GM10847 (cell line): Measurements from ENCODE around the gene KATNB1.

ENCODE experiments used
- POLR2A ChIP-seq: IDR thresholded peaks from 2 replicates; pipeline ENCODE4 v1.6.1; 2011; ENCODE audit not compliant: insufficient read length; ENCODE audit errors: extremely low read depth

KATNB1 gene

DNA sequence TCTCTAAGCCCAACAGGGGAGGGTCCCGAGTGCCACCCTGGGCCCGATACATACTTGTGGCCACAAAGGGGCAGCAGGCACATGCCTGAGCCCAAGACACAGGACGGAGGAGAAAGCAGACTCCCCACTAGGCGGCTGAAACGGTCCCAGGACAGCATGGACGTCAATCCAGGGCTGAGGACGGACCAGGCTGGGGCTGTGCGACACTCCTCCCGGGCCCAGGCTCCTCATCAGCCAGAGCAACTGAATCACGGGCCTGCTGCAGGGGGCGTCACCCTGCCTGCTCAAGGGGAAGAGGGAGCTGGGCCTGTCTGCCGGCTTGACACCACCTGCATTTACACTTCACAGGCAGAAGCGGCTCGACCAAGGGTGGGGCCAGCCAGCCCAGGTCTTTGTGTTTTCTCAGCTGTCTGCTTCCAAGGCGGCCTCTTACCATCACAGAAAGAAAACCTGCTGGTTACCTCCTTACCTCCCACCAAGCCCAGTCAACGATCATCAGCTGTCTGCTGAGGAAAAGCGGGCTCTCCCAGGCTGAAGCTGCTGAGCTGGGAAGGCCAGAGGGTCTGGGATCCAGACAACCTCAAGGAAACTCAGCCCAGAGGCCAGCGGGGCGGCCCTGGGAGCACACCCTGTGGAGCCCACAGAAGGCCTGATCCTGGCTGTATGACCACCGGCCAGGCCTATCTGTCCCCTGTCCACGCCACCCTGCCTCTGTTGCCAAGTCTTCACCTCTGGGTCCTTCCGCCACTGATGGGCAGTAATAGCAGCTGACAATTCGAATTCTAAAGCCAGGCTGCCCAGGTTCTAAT is 40.3 kb downstream of the KATNB1 start:
- TF ChIP-seq POLR2A: no peak

DNA sequence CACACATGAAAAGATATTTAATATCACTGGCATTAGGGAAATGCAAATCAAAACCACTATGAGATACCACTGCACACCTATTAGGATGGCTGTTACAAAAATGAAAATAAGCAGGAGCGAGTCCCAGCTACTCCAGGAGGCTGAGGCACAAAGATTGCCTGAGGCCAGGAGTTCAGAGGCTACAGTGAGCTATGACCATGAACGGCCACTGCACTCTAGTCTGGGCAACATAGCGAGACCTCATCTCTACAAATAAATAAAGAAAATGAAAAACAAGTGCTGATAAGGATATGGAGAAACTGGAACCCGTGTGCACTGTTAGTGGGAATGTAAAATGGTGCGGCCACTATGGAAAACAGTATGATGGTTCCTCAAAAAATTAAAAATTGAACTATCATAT is 43.1 kb downstream of the KATNB1 start:
- no peak for TF ChIP-seq POLR2A

DNA sequence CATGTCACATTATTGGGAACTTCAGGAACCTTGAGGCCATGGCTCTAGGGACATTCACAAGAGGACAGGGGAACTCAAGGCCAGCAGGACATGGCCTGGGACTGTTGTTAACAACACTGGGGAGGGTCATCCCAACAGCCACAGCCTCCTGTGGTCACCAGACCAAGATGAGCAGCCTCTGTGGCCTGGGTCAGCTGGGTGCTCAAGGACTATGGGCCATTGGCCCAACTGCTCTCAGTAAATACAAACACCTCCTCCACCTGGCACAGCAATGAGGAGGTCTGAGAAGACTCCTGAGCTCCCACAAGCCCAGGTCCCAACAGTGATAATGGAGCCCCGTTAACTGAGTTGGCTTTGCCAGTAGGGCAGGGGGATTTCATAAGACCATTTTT is 45.8 kb downstream of the KATNB1 start:
- no peak for TF ChIP-seq POLR2A

DNA sequence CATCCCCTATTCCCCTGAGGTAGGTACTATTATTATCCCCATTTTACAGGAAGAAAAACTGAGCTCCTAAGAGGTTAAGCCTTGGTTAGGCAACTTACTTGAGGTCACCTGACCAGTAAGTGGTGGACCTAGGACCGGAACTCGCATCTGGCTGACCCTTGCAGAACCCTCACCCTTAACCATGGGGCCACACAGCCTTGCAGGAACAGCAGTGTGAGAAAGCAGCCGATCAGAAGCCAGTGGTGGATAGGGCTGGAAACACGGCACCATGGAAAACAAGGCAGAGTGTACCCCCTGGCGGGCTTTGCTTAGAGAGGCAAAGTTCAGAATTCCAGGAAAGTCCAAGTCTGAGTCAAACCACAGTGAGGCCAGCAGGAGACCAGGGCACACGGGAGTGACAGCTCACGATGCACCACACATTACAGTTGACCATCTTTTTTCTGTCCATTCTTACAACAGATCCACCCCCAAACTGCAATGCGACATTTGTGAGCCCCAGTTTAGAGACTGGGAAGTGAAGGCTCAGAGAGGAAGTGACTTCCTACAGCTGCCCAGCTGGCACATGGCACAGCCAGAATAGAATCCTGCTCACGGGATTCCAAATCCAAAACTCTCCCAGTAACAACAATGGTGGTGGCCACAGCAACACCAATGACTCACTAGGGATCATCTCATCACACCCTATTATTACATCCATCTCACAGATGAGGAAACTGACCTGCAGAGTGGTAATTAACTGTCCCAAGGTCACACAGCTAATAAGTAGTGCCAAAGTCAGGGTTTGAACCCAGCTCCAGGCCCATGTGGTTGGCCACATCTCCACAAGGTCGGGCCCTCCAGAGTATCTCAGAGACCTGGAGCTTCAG is 46.4 kb downstream of the KATNB1 start:
- no peak for TF ChIP-seq POLR2A

DNA sequence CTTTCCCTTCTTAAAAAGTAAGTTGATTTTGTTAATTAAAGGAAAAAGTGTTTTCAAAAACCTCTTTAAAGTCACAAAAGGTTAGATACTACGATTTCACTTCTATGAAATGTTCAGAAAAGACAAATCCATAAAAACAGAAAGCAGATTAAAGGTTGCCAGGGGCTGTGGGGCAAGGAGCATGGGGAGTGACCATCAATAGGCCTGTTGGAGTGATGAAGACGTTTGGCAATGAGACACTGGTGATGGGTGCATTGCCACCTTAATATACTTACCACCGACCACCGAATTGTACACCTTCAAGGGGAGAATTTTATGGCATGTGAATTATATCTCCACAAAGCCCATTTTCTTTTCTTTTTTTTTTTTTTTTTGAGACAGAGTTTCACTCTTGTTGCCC is 47.5 kb downstream of the KATNB1 start:
- no peak for TF ChIP-seq POLR2A

DNA sequence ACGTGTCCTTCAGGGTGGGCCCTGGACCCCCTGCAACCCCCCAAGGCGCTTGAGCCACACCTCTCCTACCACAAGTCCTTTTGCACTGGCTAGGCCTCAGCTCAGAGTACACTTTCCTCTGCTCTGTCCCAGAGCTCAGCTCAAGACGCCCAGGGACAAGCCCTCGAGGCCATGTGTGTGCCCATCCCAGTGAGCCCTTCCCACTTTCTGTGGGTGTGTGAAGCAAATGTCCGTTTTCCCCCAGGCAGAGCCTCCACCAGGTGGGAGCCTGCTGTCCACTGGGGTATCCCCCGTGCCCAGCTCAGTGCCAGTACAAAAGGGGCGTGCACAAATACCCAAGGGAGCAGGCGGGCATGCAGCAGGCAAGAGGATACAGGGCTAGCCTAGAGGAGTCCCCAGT is 48.3 kb downstream of the KATNB1 start:
- no peak for TF ChIP-seq POLR2A

DNA sequence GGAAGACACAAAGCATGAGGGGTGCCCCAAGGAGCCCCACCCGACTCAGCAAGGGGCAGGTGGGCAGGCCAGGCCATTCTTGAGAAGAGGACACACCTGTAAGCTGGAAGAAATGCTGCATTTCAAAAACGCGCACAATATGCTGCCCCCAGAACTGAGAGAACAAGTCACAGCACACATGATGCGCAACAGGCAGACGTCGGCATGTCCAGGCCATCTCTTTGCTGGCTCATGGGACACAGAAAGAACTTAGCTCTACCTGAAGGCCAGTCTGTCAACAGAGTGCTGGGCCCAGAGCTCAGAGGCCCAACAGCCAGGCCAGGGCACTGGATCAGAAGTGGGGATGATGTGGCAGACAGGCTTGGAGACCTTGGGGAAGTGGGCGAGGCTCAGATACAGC is 48.8 kb downstream of the KATNB1 start:
- TF ChIP-seq POLR2A: no peak

DNA sequence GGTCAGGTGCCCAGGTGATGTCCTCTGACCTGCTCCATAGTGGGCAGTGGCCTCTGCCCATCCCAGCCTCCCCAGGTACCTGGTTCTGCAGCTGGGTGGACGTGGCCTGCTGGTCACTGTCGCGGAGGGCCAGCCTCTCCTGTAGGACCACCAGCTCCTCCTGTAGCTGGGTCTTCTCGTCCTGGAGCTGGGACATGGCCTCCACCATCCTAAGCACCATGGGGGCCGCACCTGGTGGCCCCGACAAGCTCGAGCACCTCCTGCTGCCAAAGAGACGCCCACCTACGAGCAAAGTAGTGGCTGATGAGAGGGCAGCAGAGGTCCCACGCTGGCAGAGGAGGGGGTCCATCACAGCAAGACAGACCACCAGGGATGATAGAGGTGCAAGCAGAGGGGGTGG is 49.8 kb downstream of the KATNB1 start:
- no peak for TF ChIP-seq POLR2A

DNA sequence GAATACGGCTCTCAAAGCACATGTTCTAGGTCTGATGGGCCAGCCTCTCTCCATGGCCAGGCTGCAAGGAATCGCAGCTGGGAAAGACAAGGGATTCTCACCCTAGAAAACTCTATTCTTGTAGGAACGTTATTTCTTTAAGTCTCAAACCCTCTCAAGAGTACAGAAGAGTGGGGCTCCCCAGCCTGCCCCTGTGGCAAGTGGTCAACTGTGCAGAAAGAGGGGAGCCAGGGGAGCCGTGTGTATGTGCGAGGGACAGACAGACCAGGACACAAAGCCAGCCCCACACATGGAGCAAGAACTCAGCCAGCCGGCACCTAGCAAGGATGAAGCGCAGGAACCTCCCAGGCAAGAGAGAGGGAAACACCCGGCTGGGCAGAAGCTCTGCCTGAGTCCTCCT is 50.4 kb downstream of the KATNB1 start:
- TF ChIP-seq POLR2A: no peak

DNA sequence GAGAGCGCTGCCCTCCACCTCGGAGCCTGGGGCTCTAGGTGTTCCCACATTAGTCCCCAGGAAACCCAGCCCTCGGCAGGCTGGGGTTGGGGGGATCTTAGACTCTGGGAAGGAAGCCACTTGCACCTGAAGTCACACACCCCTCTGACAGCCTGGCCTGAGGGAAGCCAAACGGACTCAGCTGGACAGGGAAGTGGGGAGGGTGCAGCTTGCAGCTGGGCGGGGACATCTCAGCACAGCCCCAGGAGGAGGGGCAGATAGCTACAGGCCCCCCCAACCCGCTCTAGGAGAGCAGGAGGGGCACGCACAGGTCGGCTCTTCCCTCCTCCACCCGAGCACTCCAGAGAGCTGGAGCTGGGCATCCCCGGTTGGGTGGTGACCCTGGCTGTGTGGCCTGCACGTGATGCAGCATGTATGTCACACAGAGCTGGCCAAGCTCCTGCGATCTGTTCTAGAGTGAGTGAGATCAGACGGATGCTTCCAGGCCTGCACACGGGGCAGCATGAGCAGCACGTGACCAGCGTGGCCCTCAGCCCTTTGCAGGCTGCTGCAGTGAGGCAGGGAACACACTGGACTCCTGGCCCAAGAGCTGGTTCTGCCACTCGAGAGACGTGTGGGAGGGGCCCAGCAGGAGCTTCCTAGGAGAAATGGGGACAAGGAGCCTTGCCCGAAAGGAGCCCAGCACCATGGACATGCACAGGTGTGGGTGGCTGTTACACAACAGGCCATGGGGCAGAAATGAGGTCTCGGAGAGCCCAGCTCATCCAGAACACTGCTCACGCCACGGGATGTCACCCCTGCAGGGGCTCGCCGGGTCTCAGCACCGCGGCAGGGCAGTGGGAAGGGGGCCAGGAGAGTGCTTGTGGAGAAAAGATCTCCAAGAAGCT is 51.3 kb downstream of the KATNB1 start:
- no peak for TF ChIP-seq POLR2A

DNA sequence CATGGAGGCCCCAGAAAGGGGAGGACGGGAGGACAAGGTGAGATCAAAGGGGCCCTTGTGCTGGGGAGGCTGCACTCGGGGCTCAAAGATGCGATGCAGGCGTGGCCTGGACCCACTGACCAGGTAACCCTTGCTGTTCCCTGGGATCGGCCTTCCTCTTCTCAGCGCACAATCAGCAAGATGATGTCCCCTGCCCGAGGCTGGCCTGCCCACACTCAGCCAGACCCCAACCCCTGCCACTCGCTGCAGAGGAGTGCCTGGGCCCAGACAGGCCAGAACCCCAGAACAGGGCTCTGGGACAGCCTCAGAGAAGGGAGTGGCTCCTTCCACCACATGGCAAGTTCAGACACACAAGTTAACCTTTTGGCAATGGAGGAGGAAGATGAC is 51.9 kb downstream of the KATNB1 start:
- TF ChIP-seq POLR2A: no peak

DNA sequence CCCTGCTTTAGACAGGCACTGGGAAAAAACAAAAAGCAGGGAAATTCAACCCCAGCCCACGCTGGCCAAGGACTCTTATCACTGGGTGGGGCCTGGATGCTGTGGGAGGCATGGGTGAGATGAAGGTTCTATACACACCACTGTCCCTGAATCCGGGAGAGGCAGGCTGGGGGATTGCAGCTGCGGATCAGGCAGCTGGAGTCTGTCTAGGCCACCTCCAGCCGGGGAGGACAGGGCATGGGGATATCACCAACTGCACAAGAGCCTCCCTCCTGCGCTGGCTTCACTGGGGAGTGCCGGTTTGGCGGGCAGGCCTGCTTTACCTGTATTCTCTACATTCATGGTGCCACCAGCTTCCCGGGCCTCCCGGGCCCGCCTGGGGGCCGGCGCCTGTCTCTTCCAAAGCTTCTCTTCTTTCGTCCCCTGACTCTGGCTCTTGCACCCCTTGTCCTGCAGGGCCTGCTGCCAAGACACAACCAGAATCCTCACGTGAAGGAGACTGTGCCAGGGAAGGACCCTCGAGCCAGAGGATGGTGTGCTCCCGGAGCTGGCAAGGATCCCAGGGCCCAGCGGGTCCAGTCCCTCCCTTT is 52.8 kb downstream of the KATNB1 start:
- no peak for TF ChIP-seq POLR2A

DNA sequence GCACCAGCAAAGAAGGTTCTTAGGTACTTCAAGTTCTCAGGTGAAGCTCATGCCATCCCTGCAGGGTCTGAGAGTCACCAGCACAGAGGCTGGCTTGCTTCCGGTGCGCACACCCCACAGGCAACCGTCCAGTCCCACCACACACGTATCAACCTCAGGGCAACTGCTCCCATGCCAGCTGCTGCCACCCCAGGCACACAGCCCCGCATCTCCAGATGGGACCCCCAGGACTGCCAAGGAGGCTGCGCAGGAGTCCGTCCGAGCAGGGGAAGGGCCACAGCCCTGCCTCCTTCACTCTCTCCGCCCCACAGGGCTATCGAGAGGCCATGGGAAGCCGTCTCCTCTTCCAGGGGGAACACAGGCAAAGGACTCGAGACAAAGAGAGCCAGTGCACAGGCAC is 53.4 kb downstream of the KATNB1 start:
- TF ChIP-seq POLR2A: no peak

DNA sequence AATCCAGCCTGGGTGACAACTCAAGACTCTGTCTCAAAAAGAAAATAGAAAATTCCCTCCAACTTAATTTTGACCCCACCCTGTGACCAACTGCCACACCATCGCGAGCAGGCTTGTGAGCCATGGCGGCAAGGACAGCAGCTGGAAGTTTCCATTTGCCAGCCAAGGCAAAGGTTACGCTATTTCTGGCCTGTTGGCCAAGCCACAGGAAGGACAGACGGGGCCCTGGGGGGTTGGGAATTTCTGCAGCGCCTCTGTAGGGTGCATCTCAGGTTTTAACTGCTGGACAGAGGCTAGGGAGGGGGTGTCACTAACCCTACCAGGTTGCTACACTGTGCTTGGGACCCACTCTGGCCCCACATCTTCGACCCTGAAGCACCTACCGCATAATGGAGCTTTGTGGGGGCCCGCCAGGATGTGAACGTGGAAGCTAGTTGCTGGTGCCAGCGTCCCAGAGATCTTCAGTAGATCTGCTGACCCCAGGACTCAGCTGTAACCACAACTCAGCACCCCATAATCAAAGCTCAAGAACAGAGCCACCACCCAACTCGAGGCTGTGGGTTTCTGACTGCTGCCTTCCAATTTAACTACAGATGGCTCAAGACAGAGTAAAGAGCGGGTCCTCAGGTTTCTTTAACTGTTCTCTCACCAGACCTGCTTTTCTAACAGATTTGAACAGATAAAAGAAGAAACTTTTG is 55.8 kb downstream of the KATNB1 start:
- TF ChIP-seq POLR2A: no peak
